ENCODE results near the gene SDR42E2. TPM values are rescaled to one million over a fixed set of nuclear protein-coding genes. Genes with fewer than 3 reads are reported as not detected.
A peak's percentile ranks its signal among the peaks of the same experiment; 100 is the strongest.

SDR42E2 gene
- total and polyA plus RNA-seq, 2 of the 4 experiments (the other 2 are of a cell fraction): not detected

GRCh38 chr16:22202261-22202637 lies 39.9 kb downstream of the SDR42E2 start:
- H4K5ac ChIP-seq (ENCODE audit: low read depth, low read length): no peak overlapping the region
- ATAC-seq (ENCODE audit: low read depth) (no peak), DNase-seq (no peak)
- H2AFZ ChIP-seq (replicated peaks; ENCODE audit: low read length, poor library complexity): no peak overlapping the region
- no peak overlapping the region for H3K4me2 ChIP-seq (ENCODE audit: low read depth, low read length)
- no peak overlapping the region for H3K9ac ChIP-seq (ENCODE audit: low read depth, low read length)
- TF ChIP-seq CTCF (conservative IDR thresholded peaks at IDR 0.05; ENCODE audit: low read depth, low read length) (no peak), MAFK (IDR thresholded peaks at IDR 0.05; ENCODE audit: low read depth, low read length) (peak; percentile 39; the same call in 1 of the 2 replicates), MAZ (IDR thresholded peaks at IDR 0.05; ENCODE audit: borderline replicate concordance, low read depth, low read length) (no peak)
- no TSS peak for BruUV-seq (replicated peaks)
- H2BK20ac ChIP-seq (ENCODE audit: low read depth, low read length): no peak overlapping the region
- H4K20me1 ChIP-seq (ENCODE audit: insufficient read depth, low read length): 0 out of 2 replicates have a peak, but pooled peaks cover 2% of the 10 kb centered on the region
- no peak overlapping the region for H3K27ac ChIP-seq (ENCODE audit: insufficient read depth, low read length)
- in situ Hi-C loops (cut with MboI; ENCODE audit: low sequenced_read_pairs): loop anchor here (5.0 kb wide), 1 partner anchor 95 kb away; the partner anchor contains the start of gene POLR3E
- H2AK5ac ChIP-seq (ENCODE audit: low read depth, low read length): no peak overlapping the region
- no CpG with 5 or more reads among the region's 6 CpGs for WGBS, 2 experiments (ENCODE audit: extremely low coverage in 2 of 2, insufficient read length in 1 of 2)
- no peak overlapping the region for H2BK15ac ChIP-seq (ENCODE audit: low read depth, low read length)
- no peaks in the 10 kb centered on the region for H3K27me3 ChIP-seq (ENCODE audit: control insufficient read depth, insufficient read depth, low read length)
- dilution Hi-C loops (cut with HindIII; ENCODE audit: low sequenced_read_pairs, unreplicated experiment): no loop called here
- H3K9me1 ChIP-seq (ENCODE audit: insufficient read depth, low read length): peaks cover 8% of the 10 kb centered on the region; the same call in 1 of the 2 replicates
- no peak overlapping the region for H3K14ac ChIP-seq (replicated peaks; ENCODE audit: low read depth, low read length)
- H3K18ac ChIP-seq (ENCODE audit: low read depth, low read length): no peak overlapping the region
- no peak overlapping the region for H3K4ac ChIP-seq (ENCODE audit: low read depth, low read length)
- H4K91ac ChIP-seq (ENCODE audit: insufficient read depth, low read depth, low read length): no peak overlapping the region
- no peak overlapping the region for H2BK5ac ChIP-seq (ENCODE audit: low read depth, low read length, poor library complexity, severe bottlenecking)
- H2AK9ac ChIP-seq (replicated peaks; ENCODE audit: low read depth, low read length, poor library complexity): no peak overlapping the region
- H3K9me3 ChIP-seq (ENCODE audit: control insufficient read depth, insufficient read depth, low read length): no peaks in the 10 kb centered on the region
- no peak overlapping the region for H3K23ac ChIP-seq (ENCODE audit: low read depth, low read length)
- no peak overlapping the region for H2BK120ac ChIP-seq (ENCODE audit: low read depth, low read length)
- H3K56ac ChIP-seq (ENCODE audit: extremely low read depth, insufficient read depth, low read length): no peak overlapping the region
- no peak overlapping the region for H4K8ac ChIP-seq (ENCODE audit: low read depth in 2 of 2, low read length in 2 of 2)
- intact Hi-C loops (cut with micrococcal nuclease): no loop called here
- H3K79me1 ChIP-seq (ENCODE audit: low read depth in 1 of 2, low read length in 2 of 2): peaks cover 0 to 8% of the 10 kb centered on the region in 2 experiments; a peak in 3 of 4 replicates
- POLR2A ChIA-PET (ENCODE audit: unreplicated experiment): no interaction called here
- no peak overlapping the region for H3K4me3 ChIP-seq (ENCODE audit: insufficient read depth, low read depth, low read length)
- H3K4me1 ChIP-seq (ENCODE audit: control insufficient read depth, insufficient read depth, low read length): peaks cover 4% of the 10 kb centered on the region
- no peaks in the 10 kb centered on the region for H3K36me3 ChIP-seq (ENCODE audit: control insufficient read depth, insufficient read depth, low read length)
- CTCF ChIA-PET: no interaction called here

All from IMR-90 (cell line).